AG09309 (cell line): ENCODE measurements around the gene PRR23C.
"Not testable (repeated sequence)": the region's sequence is repeated elsewhere in the genome, so short reads cannot be mapped to it uniquely, and the experiment has no call there.

Experiments
- DNase-seq: peaks from one replicate; pipeline ENCODE4 v3.0.0-alpha.2; 2010; ENCODE audit warnings: low read depth
- H3K4me3 ChIP-seq: 2 replicates; pipeline ENCODE4 v1.5.1; 2011; ENCODE audit warnings: mild to moderate bottlenecking, low read depth, low read length, moderate library complexity; ENCODE audit not compliant: control insufficient read depth
- CTCF ChIP-seq: IDR thresholded peaks from 2 replicates; pipeline ENCODE4 v1.5.1; 2011; ENCODE audit warnings: mild to moderate bottlenecking, low read depth, low read length, inconsistent platforms; ENCODE audit not compliant: insufficient read depth, control insufficient read depth; ENCODE audit errors: missing control alignments

PRR23C gene

GRCh38 chr3:139062918-139063317, 18.2 kb upstream of the PRR23C start:
- no peak for TF ChIP-seq CTCF
- H3K4me3 ChIP-seq: no peak overlapping the region
- no peak for DNase-seq

- no peak for DNase-seq
These were observed 8.3 kb upstream of the PRR23C start for GRCh38 chr3:139052802-139053600.

GRCh38 chr3:139043554-139044365, 932 bp downstream of the PRR23C start:
- no peak for TF ChIP-seq CTCF
- no peak overlapping the region for H3K4me3 ChIP-seq
- no peak for DNase-seq

More at GRCh38 chr3:139052802-139053600, 8.3 kb upstream of the PRR23C start:
- H3K4me3 ChIP-seq: no peak overlapping the region
- TF ChIP-seq CTCF: no peak

- no peak for DNase-seq
- TF ChIP-seq CTCF: no peak
- H3K4me3 ChIP-seq: no peak overlapping the region
These were observed 7.2 kb downstream of the PRR23C start for GRCh38 chr3:139037478-139037877.

GRCh38 chr3:139032326-139033002, 12.2 kb downstream of the PRR23C start:
- H3K4me3 ChIP-seq: no peak overlapping the region
- DNase-seq: no peak
- no peak for TF ChIP-seq CTCF

GRCh38 chr3:139030576-139030975, 14.1 kb downstream of the PRR23C start:
- H3K4me3 ChIP-seq, DNase-seq: not testable (repeated sequence)

GRCh38 chr3:139024968-139025367, 19.7 kb downstream of the PRR23C start:
- DNase-seq: no peak
- no peak overlapping the region for H3K4me3 ChIP-seq
- TF ChIP-seq CTCF: no peak
